SK-N-SH treated with all-trans-retinoic acid at 6 μM for 48 hours (cell line): Measurements from ENCODE around the gene SORCS2.

Experiments used
- ATAC-seq: fragments of 200-7000 bp; cut with Tn5 transposase; 3 replicates; pipeline ENCODE4 v1.9.1; 2020; ENCODE audit warnings: mild to moderate bottlenecking, moderate library complexity
- ARNTL ChIP-seq: fragments of 450-650 bp; formaldehyde crosslinking; IDR thresholded peaks from 2 replicates; pipeline ENCODE4 v1.5.0; 2020; ENCODE audit warnings: low read depth, mild to moderate bottlenecking, moderate library complexity, borderline replicate concordance
- BACH2 ChIP-seq: fragments of 250-450 bp; sonication (Bioruptor Pico); IDR thresholded peaks from 2 replicates; pipeline ENCODE4 v1.9.0; 2021; ENCODE audit warnings: mild to moderate bottlenecking, borderline replicate concordance
- CSDC2 ChIP-seq: fragments of 250-450 bp; sonication (Bioruptor Pico); IDR thresholded peaks from 2 replicates; pipeline ENCODE4 v1.5.0; 2020; ENCODE audit warnings: mild to moderate bottlenecking, moderate library complexity
- CSRNP3 ChIP-seq: fragments of 250-450 bp; sonication (Bioruptor Pico); IDR thresholded peaks from 2 replicates; pipeline ENCODE4 v1.5.1; 2021; ENCODE audit warnings: mild to moderate bottlenecking, moderate library complexity
- ESRRG ChIP-seq: fragments of 250-450 bp; sonication (Bioruptor Pico); IDR thresholded peaks from 2 replicates; pipeline ENCODE4 v1.6.1; 2021; ENCODE audit warnings: mild to moderate bottlenecking
- ISL1 ChIP-seq: fragments of 250-450 bp; sonication (Bioruptor Pico); IDR thresholded peaks from 2 replicates; pipeline ENCODE4 v2.1.2; 2022; ENCODE audit warnings: mild to moderate bottlenecking, moderate library complexity
- OSR1 ChIP-seq: fragments of 250-450 bp; sonication (Bioruptor Pico); IDR thresholded peaks from 2 replicates; pipeline ENCODE4 v1.8.0; 2022; ENCODE audit warnings: moderate library complexity, mild to moderate bottlenecking, inconsistent platforms
- PATZ1 ChIP-seq: fragments of 250-450 bp; sonication (Bioruptor Pico); IDR thresholded peaks from 2 replicates; pipeline ENCODE4 v1.8.0; 2020; ENCODE audit warnings: mild to moderate bottlenecking, moderate library complexity, borderline replicate concordance
- POU6F1 ChIP-seq: fragments of 250-450 bp; sonication (Bioruptor Pico); IDR thresholded peaks from 2 replicates; pipeline ENCODE4 v1.8.0; 2021; ENCODE audit warnings: low read depth, mild to moderate bottlenecking, moderate library complexity, borderline replicate concordance
- PPARA ChIP-seq: fragments of 250-450 bp; sonication (Bioruptor Pico); IDR thresholded peaks from 2 replicates; pipeline ENCODE4 v1.5.0; 2020; ENCODE audit warnings: mild to moderate bottlenecking, borderline replicate concordance
- RARB ChIP-seq: fragments of 250-450 bp; sonication (Bioruptor Pico); IDR thresholded peaks from 2 replicates; pipeline ENCODE4 v1.8.0; 2021; ENCODE audit warnings: mild to moderate bottlenecking, moderate library complexity
- SNAI2 ChIP-seq: fragments of 250-450 bp; sonication (Bioruptor Pico); IDR thresholded peaks from 2 replicates; pipeline ENCODE4 v1.5.0; 2020; ENCODE audit warnings: mild to moderate bottlenecking, moderate library complexity
- TCF4 ChIP-seq: fragments of 250-450 bp; sonication (Bioruptor Pico); IDR thresholded peaks from 2 replicates; pipeline ENCODE4 v1.8.0; 2021; ENCODE audit warnings: mild to moderate bottlenecking, moderate library complexity, borderline replicate concordance
- TOX ChIP-seq: fragments of 250-450 bp; sonication (Bioruptor Pico); IDR thresholded peaks from 2 replicates; pipeline ENCODE4 v1.8.0; 2021; ENCODE audit warnings: mild to moderate bottlenecking, moderate library complexity, borderline replicate concordance
- TSHZ2 ChIP-seq: fragments of 250-450 bp; sonication (Bioruptor Pico); IDR thresholded peaks from 2 replicates; pipeline ENCODE4 v1.5.0; 2020; ENCODE audit warnings: mild to moderate bottlenecking, moderate library complexity
- ZFP3 ChIP-seq: fragments of 250-450 bp; sonication (Bioruptor Pico); IDR thresholded peaks from 2 replicates; pipeline ENCODE4 v1.5.0; 2020; ENCODE audit warnings: mild to moderate bottlenecking, moderate library complexity
- ZFP30 ChIP-seq: fragments of 450-650 bp; formaldehyde crosslinking; IDR thresholded peaks from 2 replicates; pipeline ENCODE4 v1.5.0; 2022; ENCODE audit warnings: mild to moderate bottlenecking, moderate library complexity
- ZNF70 ChIP-seq: fragments of 450-650 bp; formaldehyde crosslinking; IDR thresholded peaks from 2 replicates; pipeline ENCODE4 v1.5.0; 2020; ENCODE audit warnings: mild to moderate bottlenecking, moderate library complexity
- ZNF8 ChIP-seq: fragments of 450-650 bp; formaldehyde crosslinking; IDR thresholded peaks from 2 replicates; pipeline ENCODE4 v1.5.0; 2020; ENCODE audit warnings: mild to moderate bottlenecking, moderate library complexity

Gene SORCS2

GRCh38 chr4:7412554-7412912 lies 220.2 kb downstream of the SORCS2 start:
- TF ChIP-seq PATZ1 (CRISPR knock-in tag), result no peak
- TF ChIP-seq ARNTL (CRISPR knock-in tag), result no peak
- no peak for TF ChIP-seq POU6F1 (CRISPR knock-in tag)
- no peak for TF ChIP-seq CSDC2 (CRISPR knock-in tag)
- ATAC-seq, result no peak

- no peak for ATAC-seq
- no peak for TF ChIP-seq CSRNP3 (CRISPR knock-in tag)
Measured at GRCh38 chr4:7414046-7414445, 221.7 kb downstream of the SORCS2 start.

GRCh38 chr4:7414736-7415510 lies 222.6 kb downstream of the SORCS2 start:
- ATAC-seq, result no peak
- no peak for TF ChIP-seq CSRNP3 (CRISPR knock-in tag)
- no peak for TF ChIP-seq SNAI2 (CRISPR knock-in tag)
- no peak for TF ChIP-seq ZNF70 (CRISPR knock-in tag)
- no peak for TF ChIP-seq TSHZ2 (CRISPR knock-in tag)
- no peak for TF ChIP-seq ZFP3 (CRISPR knock-in tag)
- TF ChIP-seq OSR1 (CRISPR knock-in tag), result no peak
- TF ChIP-seq TCF4, result no peak
- no peak for TF ChIP-seq ZFP30 (CRISPR knock-in tag)
- TF ChIP-seq ARNTL (CRISPR knock-in tag), result no peak
- TF ChIP-seq RARB (CRISPR knock-in tag), result no peak
- TF ChIP-seq ZNF8 (CRISPR knock-in tag), result no peak
- TF ChIP-seq POU6F1 (CRISPR knock-in tag), result no peak
- no peak for TF ChIP-seq TOX (CRISPR knock-in tag)
- TF ChIP-seq ISL1 (CRISPR knock-in tag), result no peak
- no peak for TF ChIP-seq ESRRG (CRISPR knock-in tag)
- no peak for TF ChIP-seq PPARA (CRISPR knock-in tag)
- TF ChIP-seq BACH2 (CRISPR knock-in tag), result no peak
- TF ChIP-seq, all 23 proteins: peak for 0
